Sigmoid colon (tissue), 4 donors: ENCODE measurements around the gene NIN.

ENCODE experiments used
- POLR2AphosphoS5 ChIP-seq, 4 donors: sonication (generic); formaldehyde crosslinking; IDR thresholded peaks; one replicate each; pipeline ENCODE4 v1.6.1; 2017; ENCODE audit warnings: antibody characterized with exemption in 4 of 4
- TF ChIP-seq, protein P1 (sequence below), 4 experiments: fragments of 450-650 bp in 3 of 4; fragments of 200-600 bp in 1 of 4; IDR thresholded peaks; one replicate each; pipeline ENCODE4 v1.5.1; 2016 to 2019; ENCODE audit warnings: antibody characterized with exemption in 4 of 4, mild to moderate bottlenecking in 3 of 4, moderate library complexity in 2 of 4

DNA sequence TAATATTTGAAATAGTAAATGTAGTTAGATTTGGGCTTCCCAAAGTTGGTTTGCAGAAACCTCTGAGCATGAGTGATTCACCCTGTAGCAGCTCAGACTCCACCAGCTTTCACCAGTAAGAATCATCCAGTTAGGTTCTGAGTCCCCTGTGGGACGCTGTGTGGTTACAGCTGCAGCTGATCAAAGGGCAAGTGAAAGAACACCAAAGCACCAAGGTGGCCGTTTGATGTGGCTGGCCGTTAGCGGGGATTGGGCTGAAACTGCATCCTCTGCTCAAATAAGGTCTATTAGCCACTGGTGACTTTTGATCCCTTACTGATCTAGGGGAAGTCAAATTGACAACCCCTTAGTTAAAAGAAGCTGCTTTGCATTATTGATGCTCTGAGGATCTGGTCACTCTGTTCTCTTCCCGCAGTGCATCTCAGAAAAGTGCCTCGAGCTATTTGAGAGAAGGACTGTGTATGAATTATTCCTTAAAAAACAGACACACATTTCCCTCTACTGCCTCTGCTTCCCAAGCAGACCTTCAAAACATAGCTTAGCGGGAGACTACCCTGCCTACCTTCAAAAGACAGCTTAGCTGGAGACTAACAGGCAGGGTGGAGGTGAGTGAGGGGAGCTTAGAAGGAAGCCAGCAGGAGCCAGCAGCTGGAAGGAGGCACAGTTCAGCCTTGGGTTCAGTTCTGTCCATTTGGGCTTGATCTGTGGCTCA lies 44.6 kb upstream of the NIN start:
- TF ChIP-seq POLR2AphosphoS5 (IDR thresholded peaks at IDR 0.05): no peak
- TF ChIP-seq, protein P1, sequence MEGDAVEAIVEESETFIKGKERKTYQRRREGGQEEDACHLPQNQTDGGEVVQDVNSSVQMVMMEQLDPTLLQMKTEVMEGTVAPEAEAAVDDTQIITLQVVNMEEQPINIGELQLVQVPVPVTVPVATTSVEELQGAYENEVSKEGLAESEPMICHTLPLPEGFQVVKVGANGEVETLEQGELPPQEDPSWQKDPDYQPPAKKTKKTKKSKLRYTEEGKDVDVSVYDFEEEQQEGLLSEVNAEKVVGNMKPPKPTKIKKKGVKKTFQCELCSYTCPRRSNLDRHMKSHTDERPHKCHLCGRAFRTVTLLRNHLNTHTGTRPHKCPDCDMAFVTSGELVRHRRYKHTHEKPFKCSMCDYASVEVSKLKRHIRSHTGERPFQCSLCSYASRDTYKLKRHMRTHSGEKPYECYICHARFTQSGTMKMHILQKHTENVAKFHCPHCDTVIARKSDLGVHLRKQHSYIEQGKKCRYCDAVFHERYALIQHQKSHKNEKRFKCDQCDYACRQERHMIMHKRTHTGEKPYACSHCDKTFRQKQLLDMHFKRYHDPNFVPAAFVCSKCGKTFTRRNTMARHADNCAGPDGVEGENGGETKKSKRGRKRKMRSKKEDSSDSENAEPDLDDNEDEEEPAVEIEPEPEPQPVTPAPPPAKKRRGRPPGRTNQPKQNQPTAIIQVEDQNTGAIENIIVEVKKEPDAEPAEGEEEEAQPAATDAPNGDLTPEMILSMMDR (IDR thresholded peaks at IDR 0.05): no peak
